ENCODE measurements around the gene BEST1. TPM values are rescaled to one million over a fixed set of nuclear protein-coding genes. Genes with fewer than 3 reads are reported as not detected.

BEST1 gene
- polyA plus RNA-seq, 1 donor from 2014 or later: 6.4 TPM

GRCh38 chr11:61904539-61905048 is 45.6 kb upstream of the BEST1 start:
- no peaks in the 10 kb centered on the region for H3F3A ChIP-seq (ENCODE audit: insufficient read depth, low read length, poor library complexity, severe bottlenecking)
- H3K4me3 ChIP-seq (ENCODE audit: low read length): no peak overlapping the region
- no peak overlapping the region for H3K9ac ChIP-seq (ENCODE audit: low read length)
- no peaks in the 10 kb centered on the region for H3K36me3 ChIP-seq (ENCODE audit: insufficient read depth, low read length)
- H4K20me1 ChIP-seq (ENCODE audit: insufficient read depth): no peaks in the 10 kb centered on the region
- H3K27me3 ChIP-seq (ENCODE audit: insufficient read depth, low read depth, low read length): no peaks in the 10 kb centered on the region
- H2AFZ ChIP-seq (ENCODE audit: low read depth, low read length): no peak overlapping the region
- no peak overlapping the region for H3K27ac ChIP-seq (ENCODE audit: low read length)
- H3K4me2 ChIP-seq (ENCODE audit: low read length): no peak overlapping the region
- no peaks in the 10 kb centered on the region for H3K9me2 ChIP-seq (ENCODE audit: insufficient read depth, low read length)
- no peaks in the 10 kb centered on the region for H3K79me2 ChIP-seq (replicated peaks; ENCODE audit: insufficient read depth, low read length)
- TF ChIP-seq EZH2 (IDR thresholded peaks at IDR 0.05; ENCODE audit: borderline replicate concordance, insufficient read depth, low read length, poor library complexity, severe bottlenecking) (no peak), POLR2AphosphoS5 (IDR thresholded peaks at IDR 0.05) (no peak), MXI1 (conservative IDR thresholded peaks at IDR 0.05; ENCODE audit: poor library complexity, severe bottlenecking) (no peak), REST (IDR thresholded peaks at IDR 0.05; ENCODE audit: borderline replicate concordance) (no peak), RAD21 (conservative IDR thresholded peaks at IDR 0.05) (no peak), EP300 (conservative IDR thresholded peaks at IDR 0.05; ENCODE audit: poor library complexity, severe bottlenecking) (no peak), CTCF (IDR thresholded peaks at IDR 0.05; ENCODE audit: poor library complexity, severe bottlenecking) (no peak), SMC3 (conservative IDR thresholded peaks at IDR 0.05; ENCODE audit: poor library complexity) (no peak), TAF1 (IDR thresholded peaks at IDR 0.05; ENCODE audit: low read depth) (no peak)
- H3K9me3 ChIP-seq (ENCODE audit: low read length): no peaks in the 10 kb centered on the region

- no peak overlapping the region for H3K4me3 ChIP-seq (ENCODE audit: low read length)
- H3K27me3 ChIP-seq (ENCODE audit: insufficient read depth, low read depth, low read length): no peaks in the 10 kb centered on the region
- no peaks in the 10 kb centered on the region for H3K9me2 ChIP-seq (ENCODE audit: insufficient read depth, low read length)
- no peak overlapping the region for H3K4me2 ChIP-seq (ENCODE audit: low read length)
- H3K79me2 ChIP-seq (replicated peaks; ENCODE audit: insufficient read depth, low read length): no peaks in the 10 kb centered on the region
- H4K20me1 ChIP-seq (ENCODE audit: insufficient read depth): no peaks in the 10 kb centered on the region
- no peaks in the 10 kb centered on the region for H3K9me3 ChIP-seq (ENCODE audit: low read length)
- no peaks in the 10 kb centered on the region for H3F3A ChIP-seq (ENCODE audit: insufficient read depth, low read length, poor library complexity, severe bottlenecking)
- TF ChIP-seq POLR2AphosphoS5 (IDR thresholded peaks at IDR 0.05) (no peak), RAD21 (conservative IDR thresholded peaks at IDR 0.05) (no peak), REST (IDR thresholded peaks at IDR 0.05; ENCODE audit: borderline replicate concordance) (no peak), MXI1 (conservative IDR thresholded peaks at IDR 0.05; ENCODE audit: poor library complexity, severe bottlenecking) (no peak), EP300 (conservative IDR thresholded peaks at IDR 0.05; ENCODE audit: poor library complexity, severe bottlenecking) (no peak), SMC3 (conservative IDR thresholded peaks at IDR 0.05; ENCODE audit: poor library complexity) (no peak), EZH2 (IDR thresholded peaks at IDR 0.05; ENCODE audit: borderline replicate concordance, insufficient read depth, low read length, poor library complexity, severe bottlenecking) (no peak), CTCF (IDR thresholded peaks at IDR 0.05; ENCODE audit: poor library complexity, severe bottlenecking) (no peak), TAF1 (IDR thresholded peaks at IDR 0.05; ENCODE audit: low read depth) (no peak)
- H3K9ac ChIP-seq (ENCODE audit: low read length): no peak overlapping the region
- no peaks in the 10 kb centered on the region for H3K36me3 ChIP-seq (ENCODE audit: insufficient read depth, low read length)
- H3K27ac ChIP-seq (ENCODE audit: low read length): no peak overlapping the region
- H2AFZ ChIP-seq (ENCODE audit: low read depth, low read length): no peak overlapping the region
Observed at GRCh38 chr11:61905067-61905696, 45.0 kb upstream of the BEST1 start.
